OCI-M1 (cell line): ENCODE measurements around the gene PIWIL1.

Experiments
- DNase-seq: peaks from one replicate; lab custom pipeline; 2025; lab: John Stamatoyannopoulos, UW

Gene PIWIL1

DNA sequence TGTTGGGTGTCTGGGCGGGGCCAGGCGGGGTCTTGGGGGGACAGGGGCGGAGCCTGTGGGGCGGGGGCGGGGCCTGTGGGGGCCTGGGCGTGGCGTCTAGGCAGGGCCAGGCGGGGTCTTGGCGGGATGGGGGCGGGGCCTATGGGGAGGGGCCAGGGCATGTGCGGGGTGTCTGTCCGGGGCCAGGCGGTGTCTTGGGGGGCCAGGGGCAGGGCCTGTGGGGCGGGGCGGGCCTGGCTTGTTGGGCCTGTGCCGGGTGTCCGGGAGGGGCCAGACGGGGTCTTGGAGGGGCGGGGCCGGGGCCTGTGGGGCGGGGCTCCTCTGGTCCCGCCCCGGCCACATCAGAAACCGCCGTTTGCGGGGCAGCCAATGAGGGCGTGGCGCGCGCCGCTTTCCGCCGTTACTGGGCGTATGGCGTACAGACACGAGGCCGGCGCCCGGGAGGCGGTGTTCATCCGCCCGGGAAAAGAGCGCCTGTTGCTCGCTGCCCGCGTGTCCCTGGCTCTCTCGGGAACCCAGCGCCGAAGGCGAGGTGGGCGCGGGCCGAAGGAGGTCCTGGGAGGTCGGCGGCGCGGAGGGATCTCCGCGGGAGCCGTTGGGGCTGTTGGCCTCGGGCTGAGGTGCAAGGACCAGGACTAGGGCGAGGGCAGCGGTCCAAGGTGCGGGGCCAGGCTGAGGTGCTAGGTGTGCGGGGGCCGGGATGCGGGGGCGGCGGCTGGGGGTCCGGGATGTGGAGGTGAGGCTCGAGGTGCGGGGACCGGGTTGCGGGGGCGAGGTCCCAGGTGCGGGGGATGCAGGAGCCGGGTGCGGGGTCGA is at the start of gene PIWIL1:
PIWIL1 (plus strand) TSS at position 400 of the 816 bp plus-strand sequence. CDS start 4,705 bp downstream, outside the sequence.
- no peak for DNase-seq

- no peak for DNase-seq
Observed at GRCh38 chr12:130288206-130288605, 49.5 kb upstream of the PIWIL1 start.

GRCh38 chr12:130288691-130289090 is 49.0 kb upstream of the PIWIL1 start:
- no peak for DNase-seq

DNA sequence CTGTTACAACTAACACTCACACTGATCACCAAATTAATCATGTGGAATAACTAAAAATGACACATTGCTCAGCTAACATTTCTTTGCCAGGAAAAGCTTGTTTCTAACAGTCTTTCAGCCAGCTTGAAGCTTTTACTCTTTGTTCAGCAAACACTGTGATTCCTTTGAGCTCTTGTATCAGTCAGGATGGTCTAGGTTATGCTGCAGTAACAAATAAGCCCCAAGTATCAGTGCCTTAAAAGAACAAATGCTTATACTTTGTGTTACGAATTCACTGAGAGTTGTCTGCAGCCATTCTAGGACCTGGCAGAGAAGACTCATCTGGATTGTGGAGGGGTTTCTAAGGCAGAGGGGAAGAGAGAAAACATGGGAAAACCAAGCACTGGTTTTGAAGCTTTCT is 47.6 kb upstream of the PIWIL1 start:
- no peak for DNase-seq

DNA sequence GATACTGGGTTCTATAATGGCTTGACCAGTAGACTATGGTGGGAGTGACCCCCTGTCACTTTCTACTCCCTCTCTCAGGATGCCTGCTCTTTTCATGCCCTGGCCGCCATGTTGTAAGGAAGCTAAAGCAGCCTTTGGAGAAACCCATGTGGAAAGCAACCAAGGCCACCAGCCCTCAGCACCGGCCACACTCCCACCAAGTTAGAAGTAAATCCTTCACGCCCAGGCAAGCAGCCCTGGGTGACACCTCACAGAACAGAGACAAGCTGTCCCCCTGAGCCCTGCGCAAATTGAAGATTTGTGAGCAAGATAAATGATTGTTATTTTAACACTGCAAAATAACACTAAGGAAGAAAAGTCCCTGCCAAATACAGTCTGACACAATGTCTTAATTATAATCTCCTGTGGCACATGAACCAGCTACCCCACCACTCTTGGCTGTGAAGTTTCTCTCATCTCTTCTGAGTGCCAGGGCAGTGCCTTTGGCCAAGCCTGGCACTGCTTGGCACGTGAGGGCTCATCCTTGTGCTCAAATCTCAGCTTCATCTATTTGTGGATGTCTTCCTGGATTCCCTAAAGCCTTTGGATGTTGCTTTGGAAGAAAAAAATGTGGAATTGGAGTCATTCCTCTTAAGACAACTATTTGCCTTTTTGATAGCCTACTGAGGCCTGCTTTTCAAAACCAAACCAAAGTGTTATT is 39.2 kb upstream of the PIWIL1 start:
- DNase-seq, result no peak

GRCh38 chr12:130299574-130299973 is 38.1 kb upstream of the PIWIL1 start:
- DNase-seq, result no peak

- DNase-seq, result no peak
Observed at GRCh38 chr12:130300090-130300489, 37.6 kb upstream of the PIWIL1 start.

DNA sequence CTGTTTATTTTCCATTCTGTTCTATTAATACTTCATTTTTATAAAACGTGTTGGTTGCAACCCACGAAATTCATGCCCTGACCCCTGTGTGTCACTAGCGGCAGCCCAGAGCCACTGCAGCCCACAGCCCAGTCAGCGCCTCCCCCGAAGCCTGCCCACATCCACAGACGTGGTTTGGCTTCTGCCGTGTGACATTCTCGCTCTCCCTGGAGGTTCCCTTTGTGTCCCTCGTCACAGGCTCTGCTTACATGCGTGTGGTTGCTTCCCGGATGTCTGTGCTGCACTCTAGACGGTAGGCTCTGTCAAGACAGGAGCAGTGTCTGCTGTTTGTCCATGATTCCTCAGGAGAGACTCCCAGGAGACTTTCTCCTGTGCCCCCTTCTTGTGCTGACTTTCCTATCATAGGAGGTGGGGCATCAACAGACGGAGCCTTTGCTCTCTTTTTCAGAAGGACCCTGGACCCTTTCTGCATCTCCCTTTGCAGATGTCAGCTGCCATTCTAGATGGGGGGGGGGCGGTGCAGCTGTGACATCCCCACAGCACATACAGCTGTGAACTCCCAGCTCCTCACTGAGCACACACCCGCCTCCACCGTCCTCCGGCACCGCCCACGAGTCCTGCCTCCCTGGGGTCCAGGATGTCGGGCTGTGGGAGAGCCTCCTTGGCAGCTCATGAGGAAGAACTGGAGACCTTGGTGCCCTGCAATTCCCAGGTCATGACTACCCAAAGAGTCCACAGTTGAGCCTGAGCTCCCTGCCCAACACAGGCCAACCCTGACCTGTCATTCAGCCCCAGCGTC is 36.8 kb upstream of the PIWIL1 start:
- no peak for DNase-seq

DNA sequence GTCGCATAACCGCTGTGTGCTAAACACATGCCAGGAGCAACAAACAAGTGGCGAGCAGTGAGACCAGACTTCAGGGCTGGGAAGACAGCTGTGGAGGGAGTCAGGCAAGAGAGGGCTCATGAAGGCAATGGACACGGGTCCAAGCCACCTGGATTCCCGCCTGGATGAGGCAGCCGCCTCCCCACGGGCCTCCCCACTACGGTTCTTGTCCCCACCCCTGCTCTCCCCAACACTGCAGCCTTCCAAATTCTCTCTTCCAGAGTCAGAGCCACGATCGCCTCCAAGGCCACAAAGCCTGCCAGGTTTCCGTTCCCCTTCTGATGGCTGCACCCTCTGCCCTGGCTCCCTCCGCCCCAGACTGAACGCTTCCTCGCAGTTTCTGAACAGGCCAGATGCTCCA is 36.1 kb upstream of the PIWIL1 start:
- no peak for DNase-seq

DNA sequence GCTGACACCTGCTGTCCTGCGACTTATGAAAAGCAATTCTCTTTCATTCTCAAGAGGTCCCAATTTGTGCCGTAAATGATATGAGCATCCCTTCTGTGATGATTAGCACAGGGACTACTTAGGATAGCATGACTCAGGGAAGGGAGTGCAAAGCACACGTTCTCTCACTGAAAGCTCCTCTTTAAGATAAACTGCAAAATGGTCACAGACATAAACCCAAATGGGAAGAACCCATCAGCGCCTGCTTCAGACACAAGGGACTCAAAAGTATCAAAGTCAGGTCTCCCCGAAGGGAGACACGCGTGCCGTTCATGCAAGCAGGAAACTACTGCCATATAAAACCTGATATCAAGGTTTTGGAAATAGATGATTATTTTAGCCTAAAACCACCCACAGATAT is 33.9 kb upstream of the PIWIL1 start:
- no peak for DNase-seq

DNA sequence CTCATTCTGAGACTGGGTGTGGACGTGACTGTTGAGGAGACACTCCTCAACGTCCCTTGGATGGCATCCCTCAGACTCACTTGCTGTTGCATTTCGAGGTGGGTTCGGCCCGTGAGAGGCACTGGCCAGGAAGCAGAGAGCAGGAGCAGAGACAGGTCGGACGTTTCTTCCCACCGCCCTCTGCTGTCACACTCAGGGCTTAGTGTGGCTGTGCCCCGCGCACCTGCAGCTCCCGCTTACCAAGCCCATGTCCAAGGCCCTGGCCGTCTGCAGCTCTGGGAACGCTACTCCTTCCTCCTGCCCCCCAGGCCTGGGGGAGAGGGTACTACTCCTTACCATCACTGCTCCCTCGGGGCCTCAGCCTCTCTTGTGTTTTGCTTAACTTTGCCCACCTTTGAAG is 29.8 kb upstream of the PIWIL1 start:
- DNase-seq, result no peak

DNA sequence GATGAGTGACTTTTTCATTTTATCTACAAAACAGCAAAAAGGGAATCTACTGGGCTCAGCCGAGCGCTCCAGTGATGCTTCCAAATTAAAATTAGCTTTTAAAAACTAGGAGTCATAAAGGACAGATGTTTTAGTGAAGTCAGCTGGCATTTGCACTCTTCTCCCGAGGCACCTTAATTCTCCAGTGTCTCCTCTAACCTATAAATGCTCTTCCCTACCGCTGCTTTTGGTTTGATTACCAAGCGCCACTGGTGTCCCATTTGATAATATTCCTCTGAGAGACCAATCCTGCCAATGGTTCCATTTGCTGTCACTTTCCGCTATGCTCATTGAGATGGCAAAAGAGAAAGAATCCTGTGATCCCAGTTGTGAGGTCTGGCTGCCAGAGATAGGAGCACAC is 29.3 kb upstream of the PIWIL1 start:
- DNase-seq, result no peak

- no peak for DNase-seq
Observed at GRCh38 chr12:130316251-130316650, 21.4 kb upstream of the PIWIL1 start.

GRCh38 chr12:130320536-130320935 is 17.2 kb upstream of the PIWIL1 start:
- no peak for DNase-seq

DNA sequence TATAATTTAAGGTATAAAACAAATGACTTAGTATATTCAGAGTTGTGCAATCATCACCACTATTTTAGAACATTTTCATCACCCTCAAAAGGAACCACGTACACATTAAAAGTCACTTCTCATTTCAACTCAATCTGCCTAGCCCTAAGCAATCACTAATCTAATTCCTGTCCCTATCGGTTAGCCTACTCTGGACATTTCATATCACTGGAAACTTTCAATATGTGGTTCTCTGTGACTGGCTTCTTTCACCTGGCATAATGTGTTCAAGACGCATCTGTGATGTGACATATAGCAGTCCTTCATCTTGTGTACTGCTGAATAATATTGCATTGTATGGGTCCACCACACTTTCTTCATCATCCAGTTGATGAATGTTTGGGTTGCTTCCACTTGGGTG is 15.4 kb upstream of the PIWIL1 start:
- no peak for DNase-seq

DNA sequence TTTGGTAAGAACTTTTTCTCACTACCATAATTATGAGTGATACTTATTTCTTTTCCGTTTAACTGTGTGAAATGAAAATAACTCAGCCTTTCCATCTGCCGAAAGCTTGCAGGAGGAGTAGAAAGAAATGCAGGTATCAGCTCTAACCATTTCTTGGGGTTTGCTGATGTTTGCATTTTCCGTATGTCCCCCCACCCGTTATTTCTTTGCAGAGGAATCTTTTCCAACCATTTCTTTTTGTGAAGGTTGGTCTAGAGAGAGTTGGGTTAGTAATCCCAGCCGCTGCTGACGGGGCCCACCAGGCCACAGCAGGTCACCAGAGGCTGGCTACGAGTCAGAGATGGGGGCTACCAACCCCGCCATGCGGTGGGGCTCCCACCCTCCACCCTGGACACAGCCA is 7.0 kb upstream of the PIWIL1 start:
- DNase-seq, result no peak

GRCh38 chr12:130331146-130331545 is 6.5 kb upstream of the PIWIL1 start:
- no peak for DNase-seq

GRCh38 chr12:130333341-130333740 is 4.3 kb upstream of the PIWIL1 start:
- no peak for DNase-seq

GRCh38 chr12:130334399-130334798 is 3.3 kb upstream of the PIWIL1 start:
- DNase-seq, result no peak

GRCh38 chr12:130334937-130335336 is 2.8 kb upstream of the PIWIL1 start:
- peak; percentile 5 for DNase-seq

- peak; percentile 72 for DNase-seq
Observed at GRCh38 chr12:130335517-130336392, 1.9 kb upstream of the PIWIL1 start.
